Parathyroid adenoma (tissue), 2 donors: Measurements from ENCODE around the gene DEF6.

Experiments used
- H2AFZ ChIP-seq: fragments of 300-600 bp; sonication (generic); one replicate; pipeline ENCODE4 v1.7.0; 2017; ENCODE audit warnings: antibody characterized with exemption, mild to moderate bottlenecking
- H3K27ac ChIP-seq: fragments of 300-600 bp; sonication (generic); one replicate; pipeline ENCODE4 v1.7.0; 2017
- H3K27me3 ChIP-seq: fragments of 300-600 bp; sonication (generic); one replicate; pipeline ENCODE4 v1.7.0; 2017; ENCODE audit warnings: low read length; ENCODE audit not compliant: control insufficient read depth, insufficient read depth
- H3K36me3 ChIP-seq: fragments of 300-600 bp; sonication (generic); one replicate; pipeline ENCODE4 v1.7.0; 2017; ENCODE audit warnings: low read length; ENCODE audit not compliant: control insufficient read depth, insufficient read depth
- H3K4me1 ChIP-seq: fragments of 300-600 bp; sonication (generic); one replicate; pipeline ENCODE4 v1.7.0; 2017; ENCODE audit warnings: control low read depth
- H3K4me2 ChIP-seq: fragments of 300-600 bp; sonication (generic); one replicate; pipeline ENCODE4 v1.7.0; 2017; ENCODE audit warnings: low read length
- H3K4me3 ChIP-seq: fragments of 300-600 bp; sonication (generic); one replicate; pipeline ENCODE4 v1.7.0; 2017; ENCODE audit warnings: low read depth, low read length
- H3K79me2 ChIP-seq: fragments of 300-600 bp; sonication (generic); one replicate; pipeline ENCODE4 v1.7.0; 2017; ENCODE audit warnings: control low read depth
- H3K9ac ChIP-seq: fragments of 300-600 bp; sonication (generic); one replicate; pipeline ENCODE4 v1.7.0; 2017; ENCODE audit warnings: mild to moderate bottlenecking
- H3K9me3 ChIP-seq: fragments of 300-600 bp; sonication (generic); one replicate; pipeline ENCODE4 v1.7.0; 2017; ENCODE audit warnings: low read length; ENCODE audit not compliant: control insufficient read depth
- CTCF ChIP-seq: fragments of 300-600 bp; sonication (generic); IDR thresholded peaks from one replicate; pipeline ENCODE4 v1.7.0; 2017; ENCODE audit warnings: antibody characterized with exemption, mild to moderate bottlenecking
- donor health status: primary hyperparathyroidism.

The DEF6 gene

DNA sequence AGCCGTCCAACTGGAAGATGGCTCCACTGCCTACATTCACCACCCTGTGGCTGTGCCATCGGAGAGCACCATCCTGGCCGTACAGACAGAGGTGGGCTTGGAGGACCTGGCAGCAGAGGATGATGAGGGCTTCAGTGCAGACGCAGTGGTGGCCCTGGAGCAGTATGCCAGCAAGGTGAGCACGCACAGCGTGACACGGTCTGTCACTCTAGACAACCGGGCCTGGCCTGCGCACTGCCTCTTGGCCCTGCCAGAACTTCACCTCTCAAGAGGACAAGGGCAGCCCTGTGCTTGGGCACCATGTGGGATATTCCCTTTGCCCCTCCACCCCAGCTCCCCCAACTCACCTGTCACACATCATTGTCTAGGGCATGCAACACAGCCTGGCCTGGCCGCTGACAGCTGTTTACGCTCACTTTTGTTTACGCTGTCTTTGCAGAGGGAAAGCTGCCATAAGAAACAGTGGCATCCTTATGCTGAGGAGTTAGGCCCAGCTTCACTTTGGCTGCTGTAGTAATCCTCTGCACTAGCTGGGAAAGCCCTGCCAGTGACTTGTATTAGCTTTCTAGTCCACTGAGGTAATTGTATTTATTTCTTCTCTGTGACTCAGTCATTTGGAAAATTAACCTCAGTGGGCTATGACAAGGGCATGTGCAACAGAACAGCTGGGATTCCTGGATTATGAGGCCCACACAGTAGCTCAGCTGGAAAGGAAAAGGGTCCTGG is 9.8 kb upstream of the DEF6 start:
- Histone ChIP-seq H3K36me3 (no peaks in the 10 kb centered on the region), H3K9ac (no peak overlapping the region), H3K9me3 (no peaks in the 10 kb centered on the region)

GRCh38 chr6:35288834-35289233 is 8.8 kb upstream of the DEF6 start:
- H3K4me3 ChIP-seq: no peak overlapping the region
- H3K79me2 ChIP-seq: no peaks in the 10 kb centered on the region
- H3K9me3 ChIP-seq: no peaks in the 10 kb centered on the region
- H3K9ac ChIP-seq: no peak overlapping the region
- TF ChIP-seq CTCF: no peak
- H3K36me3 ChIP-seq: no peaks in the 10 kb centered on the region
- no peak overlapping the region for H3K4me2 ChIP-seq
- H3K27me3 ChIP-seq: no peaks in the 10 kb centered on the region
- no peak overlapping the region for H3K27ac ChIP-seq
- H2AFZ ChIP-seq: no peak overlapping the region
- peaks cover 8% of the 10 kb centered on the region for H3K4me1 ChIP-seq

More for the DNA sequence above, 9.8 kb upstream of the DEF6 start:
- H2AFZ ChIP-seq: no peak overlapping the region
- H3K27me3 ChIP-seq: no peaks in the 10 kb centered on the region
- H3K79me2 ChIP-seq: no peaks in the 10 kb centered on the region
- peaks cover 8% of the 10 kb centered on the region for H3K4me1 ChIP-seq
- H3K4me2 ChIP-seq: no peak overlapping the region
- no peak overlapping the region for H3K4me3 ChIP-seq
- H3K27ac ChIP-seq: no peak overlapping the region
- TF ChIP-seq CTCF: no peak

- Histone ChIP-seq H3K27me3 (no peaks in the 10 kb centered on the region), H3K36me3 (no peaks in the 10 kb centered on the region), H3K9ac (no peak overlapping the region), H3K4me3 (no peak overlapping the region), H3K79me2 (no peaks in the 10 kb centered on the region), H3K9me3 (no peaks in the 10 kb centered on the region), H3K27ac (no peak overlapping the region), H2AFZ (no peak overlapping the region), H3K4me1 (peaks cover 8% of the 10 kb centered on the region), H3K4me2 (no peak overlapping the region)
- TF ChIP-seq CTCF: no peak
Observed at GRCh38 chr6:35291491-35291890, 6.1 kb upstream of the DEF6 start.

- Histone ChIP-seq H3K9ac (no peak overlapping the region), H2AFZ (no peak overlapping the region), H3K4me3 (no peak overlapping the region), H3K36me3 (no peaks in the 10 kb centered on the region), H3K4me2 (no peak overlapping the region), H3K4me1 (peaks cover 12% of the 10 kb centered on the region), H3K27ac (no peak overlapping the region), H3K79me2 (no peaks in the 10 kb centered on the region), H3K9me3 (no peaks in the 10 kb centered on the region), H3K27me3 (no peaks in the 10 kb centered on the region)
- TF ChIP-seq CTCF: no peak
Observed at GRCh38 chr6:35292494-35292893, 5.1 kb upstream of the DEF6 start.

DNA sequence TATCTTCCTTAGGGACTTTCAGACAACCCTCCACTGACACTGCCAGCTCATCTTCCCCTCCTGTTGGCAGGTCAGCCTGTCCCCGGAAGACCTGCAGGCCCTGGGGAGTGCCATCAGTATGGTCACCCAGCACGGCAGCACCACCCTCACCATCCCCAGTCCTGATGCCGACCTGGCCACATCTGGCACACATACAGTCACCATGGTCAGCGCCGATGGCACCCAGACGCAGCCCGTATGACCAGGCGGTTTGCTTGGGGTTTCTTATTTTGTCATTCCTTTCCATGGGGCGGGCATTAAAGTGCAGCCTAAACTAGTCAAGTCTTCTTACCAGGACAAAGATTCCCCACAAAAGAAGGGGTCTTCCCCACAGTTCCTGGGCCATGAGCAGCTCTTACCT is 3.9 kb upstream of the DEF6 start:
- Histone ChIP-seq H3K27ac (no peak overlapping the region), H3K4me1 (peaks cover 16% of the 10 kb centered on the region), H3K36me3 (no peaks in the 10 kb centered on the region), H3K9ac (no peak overlapping the region), H2AFZ (no peak overlapping the region), H3K79me2 (no peaks in the 10 kb centered on the region), H3K4me3 (no peak overlapping the region), H3K27me3 (no peaks in the 10 kb centered on the region), H3K4me2 (no peak overlapping the region), H3K9me3 (no peaks in the 10 kb centered on the region)
- TF ChIP-seq CTCF: no peak
